Endodermal cell (in vitro differentiated cells): ENCODE measurements around the gene UQCRFS1. TPM values are rescaled to one million over a fixed set of nuclear protein-coding genes. Genes with fewer than 3 reads are reported as not detected.
"Not testable (repeated sequence)": the region's sequence is repeated elsewhere in the genome, so short reads cannot be mapped to it uniquely, and the experiment has no call there.

ENCODE experiments used
- DNase-seq: peaks from one replicate; pipeline ENCODE4 v3.0.0-alpha.2; 2017
- H3K27ac ChIP-seq: 2 replicates; pipeline ENCODE4 v1.5.1; 2013; ENCODE audit warnings: mild to moderate bottlenecking, low read depth, low read length, moderate library complexity
- H3K27me3 ChIP-seq: 2 replicates; pipeline ENCODE4 v1.6.1; 2013; ENCODE audit warnings: mild to moderate bottlenecking, low read length, moderate library complexity; ENCODE audit not compliant: insufficient read depth, control insufficient read depth, poor library complexity, severe bottlenecking
- H3K36me3 ChIP-seq: 2 replicates; pipeline ENCODE4 v1.7.0; 2013; ENCODE audit warnings: mild to moderate bottlenecking, low read length, moderate library complexity; ENCODE audit not compliant: control insufficient read depth, insufficient read depth
- H3K4me1 ChIP-seq: one replicate; pipeline ENCODE4 v1.7.0; 2013; ENCODE audit warnings: low read length; ENCODE audit not compliant: control insufficient read depth, insufficient read depth
- H3K4me3 ChIP-seq: 2 replicates; pipeline ENCODE4 v1.5.1; 2013; ENCODE audit warnings: mild to moderate bottlenecking, low read length, moderate library complexity
- H3K9ac ChIP-seq: 2 replicates; pipeline ENCODE4 v1.6.1; 2013; ENCODE audit warnings: mild to moderate bottlenecking, low read length, moderate library complexity; ENCODE audit not compliant: poor library complexity, severe bottlenecking; ENCODE audit errors: extremely low read depth
- H3K9me3 ChIP-seq: 2 replicates; pipeline ENCODE4 v1.6.1; 2013; ENCODE audit warnings: mild to moderate bottlenecking, low read length, moderate library complexity; ENCODE audit not compliant: control insufficient read depth
- H3K27ac Mint-ChIP-seq: 2 replicates; pipeline ENCODE4 v1.8.0; 2020; ENCODE audit warnings: mixed read lengths
- H3K27me3 Mint-ChIP-seq: 2 replicates; pipeline ENCODE4 v1.8.0; 2021; ENCODE audit warnings: mild to moderate bottlenecking, mixed read lengths; ENCODE audit not compliant: insufficient read depth
- H3K36me3 Mint-ChIP-seq: 2 replicates; pipeline ENCODE4 v1.8.0; 2020; ENCODE audit warnings: low read depth, mixed read lengths
- H3K4me1 Mint-ChIP-seq: 2 replicates; pipeline ENCODE4 v1.8.0; 2020; ENCODE audit warnings: mixed read lengths
- H3K4me3 Mint-ChIP-seq: 2 replicates; pipeline ENCODE4 v1.8.0; 2020; ENCODE audit warnings: mild to moderate bottlenecking, moderate library complexity, mixed read lengths
- H3K9me3 Mint-ChIP-seq: 2 replicates; pipeline ENCODE4 v1.8.0; 2020; ENCODE audit warnings: mild to moderate bottlenecking, mixed read lengths
- WGBS, 2 experiments: methylation state at CpG; one replicate each; pipeline versions ENCODE4 v1.1.5 to v1.1.7; 2013; ENCODE audit warnings: missing lambda C conversion rate in 2 of 2, mixed read lengths in 1 of 2; ENCODE audit not compliant: insufficient coverage in 1 of 2, insufficient read length in 1 of 2; 5-methylcytosine and 5-hydroxymethylcytosine counted together
- total RNA-seq, 2 donors: library from RNA; stranded (reverse); fragmentation: NEBNext Ultra II Directional in 1 of 2; extraction: Animal tissue kit (Norgen Biotek cat#: 25700) in 1 of 2; gene quantifications; 2 replicates in 1 of 2; 3 replicates in 1 of 2; pipeline ENCODE4 v1.2.1, GENCODE V29; 2021
- TF ChIP-seq, protein P1 (sequence below): fragments of 200-600 bp; sonication (generic); conservative IDR thresholded peaks from 2 replicates; pipeline ENCODE4 v1.5.0; 2021; ENCODE audit warnings: antibody characterized with exemption, mild to moderate bottlenecking

The UQCRFS1 gene
- total RNA-seq, 2 donors from 2014 or later = 32.4 to 32.7 TPM

GRCh38 chr19:29256516-29256915, 43.6 kb upstream of the UQCRFS1 start:
- peaks cover 3% of the 10 kb centered on the region for H3K9me3 ChIP-seq
- H3K36me3 ChIP-seq = no peaks in the 10 kb centered on the region
- no peak overlapping the region for H3K4me3 ChIP-seq
- H3K9ac ChIP-seq = no peak overlapping the region
- TF ChIP-seq, protein P1, sequence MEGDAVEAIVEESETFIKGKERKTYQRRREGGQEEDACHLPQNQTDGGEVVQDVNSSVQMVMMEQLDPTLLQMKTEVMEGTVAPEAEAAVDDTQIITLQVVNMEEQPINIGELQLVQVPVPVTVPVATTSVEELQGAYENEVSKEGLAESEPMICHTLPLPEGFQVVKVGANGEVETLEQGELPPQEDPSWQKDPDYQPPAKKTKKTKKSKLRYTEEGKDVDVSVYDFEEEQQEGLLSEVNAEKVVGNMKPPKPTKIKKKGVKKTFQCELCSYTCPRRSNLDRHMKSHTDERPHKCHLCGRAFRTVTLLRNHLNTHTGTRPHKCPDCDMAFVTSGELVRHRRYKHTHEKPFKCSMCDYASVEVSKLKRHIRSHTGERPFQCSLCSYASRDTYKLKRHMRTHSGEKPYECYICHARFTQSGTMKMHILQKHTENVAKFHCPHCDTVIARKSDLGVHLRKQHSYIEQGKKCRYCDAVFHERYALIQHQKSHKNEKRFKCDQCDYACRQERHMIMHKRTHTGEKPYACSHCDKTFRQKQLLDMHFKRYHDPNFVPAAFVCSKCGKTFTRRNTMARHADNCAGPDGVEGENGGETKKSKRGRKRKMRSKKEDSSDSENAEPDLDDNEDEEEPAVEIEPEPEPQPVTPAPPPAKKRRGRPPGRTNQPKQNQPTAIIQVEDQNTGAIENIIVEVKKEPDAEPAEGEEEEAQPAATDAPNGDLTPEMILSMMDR = no peak
- no peaks in the 10 kb centered on the region for H3K27me3 ChIP-seq
- no peak for DNase-seq
- H3K27ac Mint-ChIP-seq = no peak overlapping the region
- no peaks in the 10 kb centered on the region for H3K36me3 Mint-ChIP-seq
- no peak overlapping the region for H3K27ac ChIP-seq
- peaks cover 3% of the 10 kb centered on the region for H3K4me1 Mint-ChIP-seq
- peaks cover 11% of the 10 kb centered on the region for H3K9me3 Mint-ChIP-seq
- WGBS, 2 experiments = 46 to 100% methylated on average over 1 to 2 of the region's 2 CpGs
- no peaks in the 10 kb centered on the region for H3K4me1 ChIP-seq
- no peak overlapping the region for H3K4me3 Mint-ChIP-seq
- peaks cover 10% of the 10 kb centered on the region for H3K27me3 Mint-ChIP-seq

DNA sequence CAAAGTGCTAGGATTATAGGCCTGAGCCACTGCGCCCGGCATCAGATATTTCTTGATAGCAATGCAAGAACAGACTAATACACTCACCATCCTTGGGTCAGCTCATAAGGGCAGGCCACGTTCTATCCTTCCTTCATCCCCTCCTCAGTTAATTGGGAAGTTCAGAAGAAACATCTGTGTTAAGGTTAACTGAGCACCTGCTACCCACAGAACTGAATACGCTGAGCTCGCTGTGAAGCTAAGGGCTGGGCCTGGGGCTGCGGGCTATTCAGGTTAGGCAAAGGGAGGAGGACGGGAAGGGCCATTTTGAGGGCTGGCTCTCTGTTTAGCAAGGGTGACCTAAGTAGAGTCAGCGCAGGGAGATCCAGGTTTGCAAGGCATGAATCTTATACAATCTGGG, 43.0 kb upstream of the UQCRFS1 start:
- H3K9me3 Mint-ChIP-seq = peaks cover 11% of the 10 kb centered on the region

DNA sequence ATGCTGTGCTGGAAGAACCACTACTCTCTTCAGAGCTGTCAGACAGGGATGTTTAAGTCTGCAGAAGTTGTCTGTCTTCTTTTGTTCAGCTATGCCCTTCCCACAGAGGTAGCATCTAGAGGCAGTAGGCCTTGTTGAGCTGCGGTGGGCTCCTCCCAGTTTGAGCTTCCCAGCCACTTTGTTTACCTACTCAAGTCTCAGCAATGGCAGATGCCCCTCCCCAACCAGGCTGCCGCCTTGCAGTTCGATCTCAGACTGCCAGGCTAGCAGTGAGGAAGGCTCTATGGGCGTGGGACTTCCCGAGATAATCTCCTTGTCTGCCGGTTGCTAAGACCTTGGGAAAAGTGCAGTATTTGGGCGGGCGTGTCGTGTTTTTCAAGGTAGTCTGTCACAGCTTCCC, 42.1 kb upstream of the UQCRFS1 start:
- H3K27me3 Mint-ChIP-seq = peaks cover 10% of the 10 kb centered on the region
- TF ChIP-seq, protein P1 = no peak
- peaks cover 3% of the 10 kb centered on the region for H3K4me1 Mint-ChIP-seq
- H3K4me3 Mint-ChIP-seq = no peak overlapping the region
- no peak for DNase-seq
- Histone ChIP-seq H3K27ac (no peak overlapping the region), H3K9me3 (peaks cover 3% of the 10 kb centered on the region), H3K36me3 (no peaks in the 10 kb centered on the region), H3K27me3 (no peaks in the 10 kb centered on the region), H3K4me1 (no peaks in the 10 kb centered on the region), H3K9ac (no peak overlapping the region), H3K4me3 (no peak overlapping the region)
- H3K27ac Mint-ChIP-seq = no peak overlapping the region
- peaks cover 9% of the 10 kb centered on the region for H3K9me3 Mint-ChIP-seq
- whole genome bisulfite sequencing, 2 experiments = 89% methylated on average over 9 of the region's 9 CpGs
- H3K36me3 Mint-ChIP-seq = no peaks in the 10 kb centered on the region

More for the DNA sequence above, 43.0 kb upstream of the UQCRFS1 start:
- no peak overlapping the region for H3K27ac ChIP-seq
- Mint-ChIP-seq H3K27ac (no peak overlapping the region), H3K36me3 (no peaks in the 10 kb centered on the region), H3K4me3 (no peak overlapping the region), H3K4me1 (peaks cover 3% of the 10 kb centered on the region), H3K27me3 (peaks cover 10% of the 10 kb centered on the region)
- TF ChIP-seq, protein P1 = no peak
- no peak for DNase-seq
- H3K9ac ChIP-seq = no peak overlapping the region
- H3K4me1 ChIP-seq = no peaks in the 10 kb centered on the region
- no peak overlapping the region for H3K4me3 ChIP-seq
- WGBS, 2 experiments = 90 to 93% methylated on average over 3 to 8 of the region's 8 CpGs
- H3K27me3 ChIP-seq = no peaks in the 10 kb centered on the region
- peaks cover 3% of the 10 kb centered on the region for H3K9me3 ChIP-seq
- H3K36me3 ChIP-seq = no peaks in the 10 kb centered on the region

GRCh38 chr19:29249798-29250197, 36.8 kb upstream of the UQCRFS1 start:
- H3K4me3 ChIP-seq, H3K9me3 ChIP-seq, H3K9ac ChIP-seq, H3K4me1 ChIP-seq, H3K36me3 Mint-ChIP-seq, H3K27ac Mint-ChIP-seq, H3K9me3 Mint-ChIP-seq, DNase-seq, H3K4me3 Mint-ChIP-seq, H3K27ac ChIP-seq, H3K36me3 ChIP-seq, H3K27me3 ChIP-seq: not testable (repeated sequence)
- 94% methylated on average over 2 of the region's 3 CpGs; no CpG with 5 or more reads in 1 of the 2 experiments for WGBS, 2 experiments
- Mint-ChIP-seq H3K4me1 (peaks cover 12% of the 10 kb centered on the region), H3K27me3 (peaks cover 27% of the 10 kb centered on the region)
